GM21447 (cell line): ENCODE results near the gene COPE.

Source experiments
- ATAC-seq: cut with Tn5 transposase; IDR thresholded peaks from one replicate; pipeline ENCODE4 v1.9.1; 2021; ENCODE audit not compliant: unreplicated experiment

COPE gene

DNA sequence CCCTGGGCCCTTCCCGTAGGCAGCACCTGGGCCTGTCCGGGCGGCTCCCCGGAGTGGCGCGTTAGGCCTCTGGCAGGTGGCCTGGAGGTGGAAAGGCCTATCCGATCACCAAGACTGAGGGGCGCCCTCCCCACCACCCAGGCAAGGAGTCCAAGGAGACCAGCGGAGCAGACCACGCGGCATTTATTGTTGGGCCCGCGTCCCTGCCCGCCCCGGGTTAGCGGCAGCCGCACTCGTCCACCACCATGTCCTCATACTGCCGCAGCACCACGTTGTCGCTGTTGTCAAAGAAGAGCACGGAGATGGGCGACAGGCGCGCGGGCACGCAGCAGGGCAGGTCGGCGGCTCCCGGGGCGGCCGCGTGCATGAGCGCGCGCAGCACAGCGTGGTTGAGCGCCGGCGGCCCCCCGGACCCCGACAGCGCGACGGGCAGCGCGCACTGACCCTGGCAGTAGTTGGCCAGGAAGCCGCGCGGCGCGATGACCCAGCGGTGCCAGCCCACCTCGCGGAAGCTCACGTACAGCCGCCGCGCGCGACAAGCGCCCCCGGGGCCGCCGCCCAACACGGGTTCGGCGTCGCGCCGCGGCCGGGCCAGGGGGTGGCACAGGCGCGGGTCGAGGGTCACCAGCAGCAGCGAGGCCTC, 50.7 kb downstream of the COPE start:
- ATAC-seq, result no peak

DNA sequence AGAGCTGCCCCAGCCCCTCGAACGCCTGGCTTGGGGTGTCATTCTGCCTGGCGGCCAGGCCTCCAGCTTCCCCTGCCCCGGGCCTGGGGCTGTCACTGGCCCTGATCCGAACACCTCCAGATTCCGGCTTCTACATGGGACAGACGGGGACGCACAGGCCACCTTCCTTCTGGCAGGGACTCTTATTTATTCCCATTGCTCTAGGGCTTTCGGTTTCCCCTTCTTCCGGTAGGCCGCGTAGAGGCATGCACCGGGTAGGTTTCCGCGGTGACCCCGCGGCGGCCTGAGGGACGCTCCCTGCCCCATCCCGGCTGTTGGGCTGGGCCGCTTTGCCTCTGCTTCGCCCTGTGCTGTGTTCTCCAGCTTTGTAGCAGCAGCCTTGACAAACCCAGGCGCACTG, 51.4 kb downstream of the COPE start:
- no peak for ATAC-seq

DNA sequence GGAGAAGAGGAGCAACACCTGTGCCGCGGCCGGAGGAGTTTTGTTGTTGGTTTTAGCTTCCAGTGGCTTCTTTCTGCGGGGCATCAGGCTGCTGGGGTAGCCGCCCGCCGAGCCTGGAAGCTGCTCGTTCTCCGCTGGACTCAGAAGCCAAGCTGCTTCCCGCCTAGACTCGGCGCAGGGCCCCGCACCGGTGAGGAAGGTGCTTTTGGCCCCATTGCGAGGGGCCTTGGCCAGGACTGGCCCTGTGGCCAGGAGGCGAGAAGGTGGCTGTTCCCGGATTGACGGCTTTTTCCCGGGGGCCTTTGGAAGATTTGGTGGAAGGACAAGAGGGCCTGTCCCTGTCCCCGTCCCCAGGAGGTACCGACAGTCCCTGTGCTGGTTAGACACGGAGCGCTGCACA, 52.0 kb downstream of the COPE start:
- no peak for ATAC-seq

DNA sequence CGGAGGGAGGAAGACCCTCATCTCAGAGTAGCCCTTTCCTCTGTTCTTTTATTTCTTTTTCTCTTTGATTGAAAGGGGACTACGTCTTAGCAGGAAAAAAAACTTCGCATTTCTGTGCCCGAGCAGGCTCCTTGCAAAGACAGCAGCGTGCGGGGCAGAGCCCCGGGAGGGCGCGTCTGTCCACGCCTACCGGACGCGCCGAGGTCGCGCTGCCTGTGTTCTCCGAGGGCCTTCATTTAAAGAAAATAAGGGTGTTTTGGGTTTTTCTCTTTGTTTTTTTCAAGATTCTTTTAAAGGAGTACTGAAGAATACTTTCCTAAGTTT, 52.4 kb downstream of the COPE start:
- no peak for ATAC-seq

DNA sequence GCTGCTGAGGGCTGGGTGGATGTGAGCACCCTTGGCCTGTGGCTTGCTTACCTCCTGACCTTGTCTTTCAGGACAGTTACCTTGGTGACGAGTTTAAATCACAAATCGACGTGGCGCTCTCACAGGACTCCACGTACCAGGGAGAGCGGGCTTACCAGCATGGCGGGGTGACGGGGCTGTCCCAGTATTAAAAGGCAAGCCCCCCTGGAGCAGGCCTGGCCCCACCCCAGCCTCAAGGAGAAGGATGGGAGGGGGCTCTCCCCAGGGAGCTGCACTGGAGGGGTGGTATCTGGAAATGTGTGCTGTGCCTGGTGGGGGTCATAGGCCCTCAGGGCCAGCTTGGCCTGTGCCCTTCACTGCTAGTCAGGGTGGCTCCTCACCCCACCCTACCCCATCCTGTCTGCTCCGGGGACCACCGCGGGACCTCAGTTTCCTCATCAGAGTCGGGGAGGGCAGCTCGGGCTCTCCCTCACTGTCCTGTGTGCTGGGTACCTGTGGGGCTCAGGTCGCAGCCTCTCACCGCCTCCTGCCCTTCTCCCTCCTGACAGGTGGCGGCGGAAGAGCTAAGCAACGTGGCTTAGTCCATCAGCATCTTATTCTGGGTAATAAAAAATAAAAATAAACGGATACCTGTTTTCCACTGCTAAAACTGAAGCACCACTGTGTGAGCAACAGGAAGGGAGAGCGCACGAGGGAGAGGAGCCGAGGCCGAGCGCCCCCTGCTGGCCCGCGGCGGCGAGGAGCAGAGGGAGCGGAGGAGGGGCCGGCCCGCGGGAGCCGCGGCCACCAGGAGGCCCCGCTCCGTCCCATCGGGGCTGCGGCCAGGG, 53.0 kb downstream of the COPE start:
- no peak for ATAC-seq

DNA sequence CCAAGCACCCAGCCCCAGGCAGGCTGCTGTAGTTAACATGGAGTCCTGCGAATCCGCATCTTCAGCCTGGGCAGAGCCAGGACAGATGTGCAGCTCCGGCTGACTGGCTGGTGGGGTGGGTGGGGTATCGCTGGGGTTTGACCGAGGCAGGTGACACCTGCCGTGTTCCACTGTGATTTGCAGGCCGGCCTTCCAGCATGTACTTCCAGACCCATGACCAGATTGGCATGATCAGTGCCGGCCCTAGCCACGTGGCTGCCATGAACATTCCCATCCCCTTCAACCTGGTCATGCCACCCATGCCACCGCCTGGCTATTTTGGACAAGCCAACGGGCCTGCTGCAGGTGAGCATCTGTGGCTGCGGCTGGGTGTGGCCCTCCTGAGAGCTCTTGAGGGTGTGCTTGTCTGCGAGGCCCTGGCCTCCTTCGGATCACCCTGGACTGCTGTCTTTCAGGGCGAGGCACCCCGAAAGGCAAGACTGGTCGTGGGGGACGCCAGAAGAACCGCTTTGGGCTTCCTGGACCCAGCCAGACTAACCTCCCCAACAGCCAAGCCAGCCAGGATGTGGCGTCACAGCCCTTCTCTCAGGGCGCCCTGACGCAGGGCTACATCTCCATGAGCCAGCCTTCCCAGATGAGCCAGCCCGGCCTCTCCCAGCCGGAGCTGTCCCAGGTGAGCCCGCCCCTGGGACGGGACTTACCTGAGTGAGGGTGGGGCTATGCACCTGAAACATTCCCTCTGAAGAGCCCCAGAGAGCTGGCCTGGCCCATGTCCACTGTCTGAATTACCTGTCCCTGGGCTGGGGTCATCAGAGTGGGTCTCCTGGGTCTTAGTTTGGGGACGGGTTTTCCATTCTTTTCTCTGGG, 53.8 kb downstream of the COPE start:
- no peak for ATAC-seq

DNA sequence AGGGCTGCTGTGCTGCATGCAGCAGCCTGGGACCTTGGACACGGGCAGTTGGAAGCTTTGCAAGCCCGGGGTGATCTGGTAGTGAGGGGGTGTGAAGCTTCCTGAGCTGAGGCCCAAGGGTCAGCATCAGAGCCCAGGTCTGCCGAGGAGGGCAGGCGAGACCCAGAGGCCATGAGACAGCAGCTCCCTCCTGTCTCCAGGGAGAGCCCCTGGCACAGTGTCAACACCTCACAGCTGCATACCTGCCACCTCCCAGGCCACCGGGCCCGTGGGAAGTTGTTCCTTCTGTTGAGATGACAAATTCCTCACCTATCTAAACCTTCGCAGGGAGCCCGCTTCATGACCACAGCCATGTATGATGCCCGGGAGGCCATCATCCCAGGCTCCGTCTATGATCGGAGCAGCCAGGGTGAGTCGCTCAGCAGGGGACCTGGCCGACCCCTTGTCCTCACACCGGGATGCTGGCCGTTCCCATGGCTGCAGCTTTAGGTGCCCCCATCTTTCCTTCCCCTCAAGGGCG, 55.3 kb downstream of the COPE start:
- no peak for ATAC-seq

DNA sequence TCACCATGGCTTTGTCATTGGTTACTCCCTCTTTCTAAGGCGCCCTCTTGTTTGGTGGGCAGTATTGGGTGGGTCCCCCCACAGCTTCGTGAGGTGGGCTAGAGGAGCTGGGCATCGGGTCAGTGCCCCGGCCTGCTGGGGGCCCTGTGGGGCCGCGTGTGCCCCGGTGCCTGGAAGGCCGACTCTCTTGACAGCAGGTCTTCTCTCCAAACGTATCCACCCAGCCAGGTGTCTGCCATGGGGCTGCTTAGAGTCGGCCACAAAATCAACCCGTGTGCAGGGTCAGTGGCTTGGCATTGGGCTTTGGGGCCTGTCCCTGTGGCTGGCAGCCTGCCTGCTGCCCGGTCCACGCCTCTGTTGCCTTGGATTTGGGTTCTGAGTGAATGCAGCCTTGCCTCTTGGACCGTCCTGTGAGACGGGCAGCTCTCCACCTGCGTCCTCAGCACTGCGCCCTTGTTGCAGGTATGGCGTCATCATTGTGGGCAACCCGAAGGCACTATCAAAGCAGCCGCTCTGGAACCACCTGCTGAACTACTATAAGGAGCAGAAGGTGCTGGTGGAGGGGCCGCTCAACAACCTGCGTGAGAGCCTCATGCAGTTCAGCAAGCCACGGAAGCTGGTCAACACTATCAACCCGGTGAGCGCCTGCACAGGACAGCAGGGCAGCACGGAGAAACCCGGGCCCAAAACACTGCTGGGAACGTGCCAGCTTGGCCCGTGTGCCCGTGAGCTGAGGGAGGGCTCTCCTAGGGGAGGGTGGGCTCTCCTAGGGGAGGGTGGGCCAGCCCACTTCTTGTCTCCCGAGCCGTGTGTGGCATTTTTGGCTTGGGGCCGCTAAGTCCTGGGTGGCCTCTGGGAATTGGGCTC, 56.0 kb downstream of the COPE start:
- ATAC-seq, result no peak

DNA sequence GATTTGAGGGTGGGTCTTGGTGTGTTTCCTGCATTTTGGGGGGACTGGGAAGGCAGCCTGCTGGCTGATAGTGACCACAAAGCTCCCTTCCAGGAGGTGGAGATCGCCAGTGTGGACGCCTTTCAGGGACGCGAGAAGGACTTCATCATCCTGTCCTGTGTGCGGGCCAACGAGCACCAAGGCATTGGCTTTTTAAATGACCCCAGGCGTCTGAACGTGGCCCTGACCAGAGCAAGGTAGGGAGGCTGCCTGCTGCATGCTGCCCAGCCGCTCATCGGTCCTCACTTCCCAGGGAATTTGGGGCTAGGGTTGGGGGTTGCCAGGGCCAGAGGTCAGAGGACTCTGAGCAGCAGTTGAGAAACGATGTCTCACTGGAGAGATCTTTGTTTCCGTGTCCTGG, 57.3 kb downstream of the COPE start:
- ATAC-seq, result no peak

DNA sequence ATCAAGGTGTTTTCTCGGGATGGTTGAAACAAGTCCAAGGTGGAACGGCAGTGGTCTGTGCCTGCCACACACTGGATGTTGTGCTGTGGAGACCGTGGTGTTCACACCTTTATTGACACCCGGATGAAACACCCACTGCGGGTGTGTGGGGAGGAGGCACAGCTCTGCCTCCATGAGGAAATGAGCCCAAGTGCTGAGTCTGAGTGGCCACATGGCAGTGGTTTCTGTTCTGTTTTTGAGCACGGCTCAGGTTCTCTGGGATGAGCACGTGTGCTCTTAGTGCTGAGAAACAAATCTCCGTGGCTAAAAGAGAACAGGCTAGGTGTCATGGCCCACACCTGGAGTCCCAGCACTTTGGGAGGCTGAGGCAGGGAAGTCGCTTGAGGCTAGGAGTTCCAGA, 58.0 kb downstream of the COPE start:
- ATAC-seq, result no peak

DNA sequence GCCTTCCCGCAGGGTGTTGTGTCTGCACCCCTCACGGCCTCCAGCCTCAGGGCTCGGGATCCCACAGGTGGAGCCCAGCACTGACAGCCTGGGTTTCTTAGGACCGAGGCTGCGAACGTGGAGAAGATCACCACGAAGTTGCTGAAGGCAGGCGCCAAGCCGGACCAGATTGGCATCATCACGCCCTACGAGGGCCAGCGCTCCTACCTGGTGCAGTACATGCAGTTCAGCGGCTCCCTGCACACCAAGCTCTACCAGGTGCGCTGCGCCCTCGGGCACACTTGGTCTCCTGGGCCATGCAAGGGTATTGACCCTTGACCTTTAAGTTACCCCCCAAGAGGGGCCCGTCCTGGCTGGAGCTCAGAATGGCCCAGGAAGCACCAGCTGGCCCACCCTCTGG, 58.5 kb downstream of the COPE start:
- ATAC-seq, result no peak

DNA sequence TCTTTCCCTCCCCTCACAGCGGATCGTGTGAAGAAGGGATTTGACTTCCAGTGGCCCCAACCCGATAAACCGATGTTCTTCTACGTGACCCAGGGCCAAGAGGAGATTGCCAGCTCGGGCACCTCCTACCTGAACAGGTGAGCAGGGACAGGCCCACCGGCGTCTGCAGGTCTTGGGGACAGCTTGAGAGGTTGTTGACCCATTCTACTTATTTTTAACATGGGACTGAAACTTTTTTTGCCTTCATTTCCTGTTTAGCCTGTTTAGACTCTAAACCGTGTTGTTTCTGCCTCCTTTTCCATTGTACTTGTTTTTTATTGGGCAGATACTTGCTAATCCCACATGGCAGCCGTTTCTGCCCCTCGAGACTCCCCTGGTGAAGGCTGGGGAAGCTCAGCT, 58.9 kb downstream of the COPE start:
- no peak for ATAC-seq

DNA sequence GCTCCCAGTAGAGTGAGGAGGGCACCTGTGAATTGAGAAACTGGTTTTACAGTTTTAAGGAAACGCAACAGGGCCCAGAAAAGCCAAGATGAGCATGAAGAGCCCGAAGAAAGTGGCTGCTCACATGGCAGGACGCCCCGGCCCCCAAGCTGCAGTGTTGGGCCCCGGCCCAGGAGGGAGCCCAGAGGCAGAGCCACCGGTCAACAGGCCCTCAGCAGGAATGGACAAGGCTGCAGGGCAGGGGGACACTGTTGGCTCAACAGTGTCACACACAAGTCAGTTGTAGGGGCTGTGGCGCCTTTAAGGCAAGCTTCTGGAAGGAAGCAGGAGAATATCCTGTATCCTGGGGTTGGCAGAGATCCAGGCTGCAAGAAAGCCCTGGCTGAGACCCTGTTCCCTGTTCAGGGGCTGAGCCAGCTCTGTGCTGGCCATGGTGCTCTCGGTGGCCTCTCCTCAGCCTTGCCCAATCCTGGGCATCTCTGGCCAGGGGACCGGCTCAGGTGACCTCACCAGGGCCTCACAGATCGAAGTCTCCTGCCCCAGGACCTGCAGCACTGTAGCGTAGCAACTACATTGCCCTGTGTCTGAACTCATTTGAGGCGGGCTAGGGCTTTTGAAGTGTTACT, 59.4 kb downstream of the COPE start:
- ATAC-seq, result no peak

DNA sequence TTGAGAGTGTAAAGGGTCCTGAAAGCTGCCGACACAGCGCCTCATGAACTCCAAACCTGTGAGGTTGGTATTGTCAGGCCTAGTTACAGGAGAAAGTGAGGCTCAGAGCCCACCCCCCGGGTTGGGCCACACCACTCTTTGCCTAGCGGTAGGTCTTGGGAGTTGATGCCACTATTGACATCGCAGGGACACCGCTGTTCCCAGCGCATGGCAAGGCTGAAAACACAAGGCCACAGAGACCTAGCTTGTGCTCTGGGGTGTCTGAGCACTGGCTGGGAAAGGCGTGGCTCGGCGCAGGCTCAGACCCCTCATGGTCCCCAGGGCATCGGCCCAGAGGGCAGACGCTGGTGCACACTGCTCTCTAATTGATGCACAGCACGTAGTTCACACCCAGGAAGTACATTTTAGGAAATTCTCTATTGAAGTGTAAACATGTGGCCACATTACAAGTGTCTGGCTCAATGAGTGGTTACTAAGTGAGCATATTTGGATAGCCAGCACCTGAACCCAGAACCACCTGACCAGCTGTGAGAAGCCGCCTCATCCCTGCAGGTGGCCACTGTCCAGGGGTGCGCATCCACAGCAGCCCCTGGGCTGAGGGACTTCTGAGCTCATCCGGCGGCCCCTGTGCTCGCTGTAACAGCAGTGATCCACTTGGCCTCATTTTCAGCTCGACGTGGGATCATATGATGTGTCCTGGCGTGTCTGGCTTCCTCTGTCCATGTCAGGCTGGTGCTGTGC, 60.1 kb downstream of the COPE start:
- no peak for ATAC-seq

DNA sequence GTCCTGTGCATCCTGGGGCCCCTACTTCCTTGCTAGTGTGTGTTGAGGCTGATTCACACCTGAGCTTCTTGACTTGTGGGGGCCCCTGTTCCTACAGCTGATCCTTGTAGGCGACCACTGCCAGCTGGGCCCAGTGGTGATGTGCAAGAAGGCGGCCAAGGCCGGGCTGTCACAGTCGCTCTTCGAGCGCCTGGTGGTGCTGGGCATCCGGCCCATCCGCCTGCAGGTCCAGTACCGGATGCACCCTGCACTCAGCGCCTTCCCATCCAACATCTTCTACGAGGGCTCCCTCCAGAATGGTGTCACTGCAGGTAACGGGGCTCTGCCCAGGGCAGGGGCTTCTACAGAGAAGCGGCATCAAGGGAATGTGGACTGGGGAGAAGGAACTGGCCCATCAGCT, 62.0 kb downstream of the COPE start:
- no peak for ATAC-seq

DNA sequence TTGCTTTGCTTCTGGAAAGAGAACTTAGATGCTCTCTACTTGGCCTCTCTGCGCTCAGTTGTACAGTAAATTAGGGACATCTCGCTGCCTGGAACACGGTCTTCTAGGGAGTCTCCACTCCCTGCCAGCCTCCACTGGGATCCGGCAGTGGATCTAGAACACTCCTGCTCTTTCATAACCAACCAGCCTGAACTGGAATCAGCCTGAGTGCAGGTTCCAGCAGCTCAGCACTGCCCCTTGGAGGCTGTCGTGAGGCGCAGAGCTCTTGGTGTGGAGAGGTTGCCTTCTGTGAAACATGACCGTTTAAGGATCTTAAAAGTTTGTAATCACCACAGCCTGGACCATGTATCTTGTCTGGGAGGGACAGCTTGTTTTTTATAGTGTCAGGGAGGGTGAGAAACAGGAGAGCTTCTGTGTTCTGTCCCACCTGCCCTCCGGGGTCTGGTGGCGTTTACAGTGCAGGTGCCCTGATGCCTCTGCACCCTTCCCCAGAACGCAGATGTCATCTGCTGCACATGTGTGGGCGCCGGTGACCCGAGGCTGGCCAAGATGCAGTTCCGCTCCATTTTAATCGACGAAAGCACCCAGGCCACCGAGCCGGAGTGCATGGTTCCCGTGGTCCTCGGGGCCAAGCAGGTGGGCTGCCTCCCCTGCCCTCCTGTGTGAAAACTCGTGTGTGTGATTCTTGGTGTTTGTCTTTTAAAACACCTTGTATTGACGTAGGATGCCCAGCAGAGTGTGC, 62.6 kb downstream of the COPE start:
- no peak for ATAC-seq

DNA sequence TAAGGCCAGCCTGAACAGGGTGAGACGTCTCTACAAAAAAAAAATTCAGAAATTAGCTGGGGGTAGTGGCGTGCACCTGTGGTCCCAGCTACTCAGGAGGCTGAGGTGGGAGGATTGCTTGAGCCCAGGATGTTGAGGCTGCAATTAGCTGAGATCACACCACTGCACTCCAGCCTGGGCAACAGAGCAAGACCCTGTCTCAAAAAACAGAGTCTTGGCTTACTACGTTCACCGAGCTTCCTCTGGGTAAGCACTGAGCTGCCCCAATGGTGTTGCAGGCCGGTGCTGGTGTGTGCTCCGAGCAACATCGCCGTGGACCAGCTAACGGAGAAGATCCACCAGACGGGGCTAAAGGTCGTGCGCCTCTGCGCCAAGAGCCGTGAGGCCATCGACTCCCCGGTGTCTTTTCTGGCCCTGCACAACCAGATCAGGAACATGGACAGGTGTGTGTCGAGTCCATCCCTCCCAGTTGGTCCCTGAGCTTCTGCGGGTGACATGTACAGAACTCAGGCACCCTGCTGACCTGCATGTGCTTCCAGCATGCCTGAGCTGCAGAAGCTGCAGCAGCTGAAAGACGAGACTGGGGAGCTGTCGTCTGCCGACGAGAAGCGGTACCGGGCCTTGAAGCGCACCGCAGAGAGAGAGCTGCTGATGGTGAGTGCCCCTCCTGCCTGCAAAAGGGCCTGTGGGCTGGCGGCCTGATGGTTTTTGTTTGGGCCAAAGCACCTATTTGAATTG, 63.4 kb downstream of the COPE start:
- no peak for ATAC-seq

DNA sequence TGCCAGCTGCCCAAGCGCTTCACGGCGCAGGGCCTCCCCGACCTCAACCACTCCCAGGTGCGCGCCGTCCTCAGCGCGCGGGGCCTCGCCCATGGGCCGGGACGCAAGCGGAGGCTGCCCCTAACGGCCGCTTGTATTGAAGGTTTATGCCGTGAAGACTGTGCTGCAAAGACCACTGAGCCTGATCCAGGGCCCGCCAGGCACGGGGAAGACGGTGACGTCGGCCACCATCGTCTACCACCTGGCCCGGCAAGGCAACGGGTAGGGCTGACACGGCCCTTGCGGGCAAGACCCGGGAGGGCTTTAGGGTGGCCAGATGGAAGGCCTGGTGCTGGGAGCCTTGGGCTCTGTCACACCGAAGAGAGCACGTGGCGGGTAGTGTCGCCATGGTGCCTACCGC, 64.2 kb downstream of the COPE start:
- no peak for ATAC-seq
